ENCODE results near the gene PTPRG.

DNA sequence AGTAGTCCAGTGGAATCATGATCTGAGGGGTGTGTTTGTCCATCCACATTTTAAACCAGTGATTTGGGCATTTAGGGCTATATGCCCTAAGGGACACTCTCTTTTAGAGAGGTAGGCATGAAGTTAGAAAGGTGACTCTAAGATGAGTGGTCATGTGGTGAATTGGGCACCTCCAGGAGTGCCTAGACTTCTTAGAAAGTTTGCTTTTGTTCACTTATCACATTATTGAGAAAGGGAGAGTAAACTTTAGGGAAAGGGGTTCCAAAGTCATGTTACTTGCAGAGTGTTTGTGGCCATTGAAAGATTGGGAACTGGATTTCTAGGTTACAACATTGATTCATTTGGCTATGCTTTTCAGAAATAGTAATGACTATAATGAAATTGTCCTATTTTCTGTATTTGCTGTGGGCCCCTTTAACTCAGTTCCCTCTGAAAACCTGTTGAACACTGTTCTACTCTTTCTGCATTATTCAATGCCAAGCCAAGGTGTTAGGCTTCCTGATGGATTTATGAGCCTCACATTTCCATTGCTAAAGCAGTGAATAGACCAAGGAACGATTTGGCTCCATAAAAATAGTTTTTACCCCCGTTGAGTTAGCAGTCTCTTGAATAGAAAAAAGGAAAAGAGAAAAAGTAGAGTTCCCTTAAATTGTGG is 169.3 kb downstream of the PTPRG start:
- TF ChIP-seq SMAD9 (CRISPR knock-in tag; IDR thresholded peaks at IDR 0.05) (no peak), KDM2A (CRISPR knock-in tag; IDR thresholded peaks at IDR 0.05; ENCODE audit: borderline replicate concordance, low read depth) (no peak), RBM39 (IDR thresholded peaks at IDR 0.05; ENCODE audit: low read depth, low read length, poor library complexity, severe bottlenecking) (no peak), EP300 (IDR thresholded peaks at IDR 0.05; ENCODE audit: low read depth in 2 of 2, low read length in 2 of 2) (no peak), EP300 (CRISPR knock-in tag; IDR thresholded peaks at IDR 0.05; ENCODE audit: borderline replicate concordance) (no peak), ZNF121 (CRISPR knock-in tag; IDR thresholded peaks at IDR 0.05) (no peak), ZNF326 (CRISPR knock-in tag; IDR thresholded peaks at IDR 0.05; ENCODE audit: borderline replicate concordance) (no peak)
- TF ChIP-seq, protein P1, sequence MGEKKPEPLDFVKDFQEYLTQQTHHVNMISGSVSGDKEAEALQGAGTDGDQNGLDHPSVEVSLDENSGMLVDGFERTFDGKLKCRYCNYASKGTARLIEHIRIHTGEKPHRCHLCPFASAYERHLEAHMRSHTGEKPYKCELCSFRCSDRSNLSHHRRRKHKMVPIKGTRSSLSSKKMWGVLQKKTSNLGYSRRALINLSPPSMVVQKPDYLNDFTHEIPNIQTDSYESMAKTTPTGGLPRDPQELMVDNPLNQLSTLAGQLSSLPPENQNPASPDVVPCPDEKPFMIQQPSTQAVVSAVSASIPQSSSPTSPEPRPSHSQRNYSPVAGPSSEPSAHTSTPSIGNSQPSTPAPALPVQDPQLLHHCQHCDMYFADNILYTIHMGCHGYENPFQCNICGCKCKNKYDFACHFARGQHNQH (CRISPR knock-in tag; IDR thresholded peaks at IDR 0.05), result no peak

Measured in HepG2 (cell line).